Lower leg skin (tissue), 3 donors: Measurements from ENCODE around the gene PA2G4.

Experiments
- CTCF ChIP-seq, 3 donors: fragments of 450-650 bp; IDR thresholded peaks; one replicate each; pipeline ENCODE4 v1.5.1; 2016; ENCODE audit warnings: antibody characterized with exemption in 3 of 3, mild to moderate bottlenecking in 3 of 3, moderate library complexity in 2 of 3
- POLR2A ChIP-seq, 2 donors: fragments of 450-650 bp; IDR thresholded peaks; one replicate each; pipeline ENCODE4 v1.6.1; 2016 to 2017; ENCODE audit warnings: antibody characterized with exemption in 2 of 2, mild to moderate bottlenecking in 1 of 2, moderate library complexity in 1 of 2

GRCh38 chr12:56099787-56100186, 4.6 kb upstream of the PA2G4 start:
- TF ChIP-seq POLR2A (IDR thresholded peaks at IDR 0.05) (no peak), CTCF (IDR thresholded peaks at IDR 0.05) (no peak)
